HFFc6 (cell line): ENCODE measurements around the gene MYNN. TPM values are rescaled to one million over a fixed set of nuclear protein-coding genes. Genes with fewer than 3 reads are reported as not detected.

Source experiments
- DNase-seq: peaks from one replicate; pipeline ENCODE4 v3.0.0-alpha.2; 2018
- H3K27ac Mint-ChIP-seq: 2 replicates; pipeline ENCODE4 v1.8.0; 2020; ENCODE audit warnings: mild to moderate bottlenecking, mixed read lengths
- H3K27me3 Mint-ChIP-seq: 2 replicates; pipeline ENCODE4 v1.8.0; 2021; ENCODE audit warnings: mild to moderate bottlenecking, moderate library complexity, mixed read lengths; ENCODE audit not compliant: insufficient read depth
- H3K36me3 Mint-ChIP-seq: 2 replicates; pipeline ENCODE4 v1.8.0; 2021; ENCODE audit warnings: low read depth, mixed read lengths
- H3K4me1 Mint-ChIP-seq: 2 replicates; pipeline ENCODE4 v1.8.0; 2020; ENCODE audit warnings: low read depth, mixed read lengths
- H3K4me3 Mint-ChIP-seq: 2 replicates; pipeline ENCODE4 v1.8.0; 2020; ENCODE audit warnings: mild to moderate bottlenecking, moderate library complexity, mixed read lengths
- H3K9me3 Mint-ChIP-seq: 2 replicates; pipeline ENCODE4 v1.8.0; 2020; ENCODE audit warnings: mild to moderate bottlenecking, mixed read lengths
- total RNA-seq, 6 experiments: library from RNA; stranded (reverse); fragmentation: NEBNext Ultra II Directional; extraction: Animal tissue kit (Norgen Biotek cat#: 25700); gene quantifications; 2 replicates in 1 of 6; 3 replicates in 5 of 6; pipeline ENCODE4 v1.2.3, GENCODE V29; 2021
- TF ChIP-seq, protein P1 (sequence below): fragments of 200-600 bp; sonication (generic); IDR thresholded peaks from 2 replicates; pipeline ENCODE4 v1.5.0; 2021; ENCODE audit warnings: antibody characterized with exemption, mild to moderate bottlenecking

Gene MYNN
- total RNA-seq, 6 experiments from 2014 or later: 10.9 to 13.8 (median 11.7) TPM

DNA sequence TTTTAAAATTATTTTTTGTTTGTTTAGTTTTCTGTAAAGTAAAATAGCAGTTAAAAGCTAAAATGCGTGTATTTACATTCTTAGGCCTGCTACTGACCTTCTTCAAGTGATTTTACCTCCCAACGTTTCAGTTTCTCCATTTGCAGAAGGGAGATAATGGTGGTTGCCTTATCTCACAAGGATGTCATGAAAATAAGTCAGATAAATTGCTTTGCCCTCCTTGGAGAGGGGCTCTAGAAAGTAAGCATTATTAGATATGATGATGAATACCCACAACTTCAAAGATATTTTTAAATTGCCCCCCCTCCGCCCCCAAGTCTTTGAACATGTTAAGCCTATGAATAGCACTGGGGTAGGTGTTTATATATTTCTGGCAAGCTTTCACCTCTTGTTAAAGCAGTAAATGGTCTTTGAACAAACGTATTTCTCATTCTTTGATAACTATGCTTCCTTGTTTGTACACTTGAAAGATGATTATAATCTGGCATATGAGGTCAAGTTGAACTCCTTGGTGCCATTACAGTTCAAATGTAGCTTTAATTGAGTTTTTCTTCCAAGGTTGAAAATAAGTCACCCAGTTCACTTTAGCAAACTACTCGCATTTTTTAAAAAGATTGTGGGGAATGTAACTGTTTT, 14.7 kb upstream of the MYNN start:
- Mint-ChIP-seq H3K9me3 (peaks cover 9% of the 10 kb centered on the region), H3K27ac (no peak overlapping the region), H3K4me1 (peaks cover 32% of the 10 kb centered on the region), H3K36me3 (peaks cover 12% of the 10 kb centered on the region; the same call in 1 of the 2 replicates), H3K27me3 (no peaks in the 10 kb centered on the region; the same call in 1 of the 2 replicates), H3K4me3 (no peak overlapping the region)
- TF ChIP-seq, protein P1, sequence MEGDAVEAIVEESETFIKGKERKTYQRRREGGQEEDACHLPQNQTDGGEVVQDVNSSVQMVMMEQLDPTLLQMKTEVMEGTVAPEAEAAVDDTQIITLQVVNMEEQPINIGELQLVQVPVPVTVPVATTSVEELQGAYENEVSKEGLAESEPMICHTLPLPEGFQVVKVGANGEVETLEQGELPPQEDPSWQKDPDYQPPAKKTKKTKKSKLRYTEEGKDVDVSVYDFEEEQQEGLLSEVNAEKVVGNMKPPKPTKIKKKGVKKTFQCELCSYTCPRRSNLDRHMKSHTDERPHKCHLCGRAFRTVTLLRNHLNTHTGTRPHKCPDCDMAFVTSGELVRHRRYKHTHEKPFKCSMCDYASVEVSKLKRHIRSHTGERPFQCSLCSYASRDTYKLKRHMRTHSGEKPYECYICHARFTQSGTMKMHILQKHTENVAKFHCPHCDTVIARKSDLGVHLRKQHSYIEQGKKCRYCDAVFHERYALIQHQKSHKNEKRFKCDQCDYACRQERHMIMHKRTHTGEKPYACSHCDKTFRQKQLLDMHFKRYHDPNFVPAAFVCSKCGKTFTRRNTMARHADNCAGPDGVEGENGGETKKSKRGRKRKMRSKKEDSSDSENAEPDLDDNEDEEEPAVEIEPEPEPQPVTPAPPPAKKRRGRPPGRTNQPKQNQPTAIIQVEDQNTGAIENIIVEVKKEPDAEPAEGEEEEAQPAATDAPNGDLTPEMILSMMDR: no peak
- no peak for DNase-seq

DNA sequence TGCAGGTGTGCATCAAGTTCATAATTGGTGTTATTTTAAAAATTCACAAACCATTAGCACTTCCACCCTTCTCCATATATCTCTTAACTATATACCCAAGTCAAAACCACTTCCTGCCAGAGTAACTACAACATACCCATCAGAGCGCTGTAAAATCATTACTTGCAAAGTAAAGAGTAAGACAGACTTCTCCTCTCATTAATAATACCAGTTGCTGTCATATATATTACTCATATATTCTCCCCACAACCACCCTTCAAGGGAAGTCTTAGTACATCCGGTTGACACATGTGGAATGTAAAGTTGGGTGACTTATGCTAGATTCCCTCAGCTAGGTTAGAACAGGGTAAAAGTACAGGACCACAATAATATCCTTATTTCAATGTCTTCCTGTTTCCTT, 13.9 kb upstream of the MYNN start:
- TF ChIP-seq, protein P1: no peak
- Mint-ChIP-seq H3K4me3 (no peak overlapping the region), H3K4me1 (peaks cover 38% of the 10 kb centered on the region), H3K9me3 (peaks cover 9% of the 10 kb centered on the region), H3K27ac (peak overlapping the region; percentile 55; the same call in 1 of the 2 replicates), H3K27me3 (no peaks in the 10 kb centered on the region; the same call in 1 of the 2 replicates), H3K36me3 (peaks cover 12% of the 10 kb centered on the region; the same call in 1 of the 2 replicates)
- peak; percentile 37 for DNase-seq

DNA sequence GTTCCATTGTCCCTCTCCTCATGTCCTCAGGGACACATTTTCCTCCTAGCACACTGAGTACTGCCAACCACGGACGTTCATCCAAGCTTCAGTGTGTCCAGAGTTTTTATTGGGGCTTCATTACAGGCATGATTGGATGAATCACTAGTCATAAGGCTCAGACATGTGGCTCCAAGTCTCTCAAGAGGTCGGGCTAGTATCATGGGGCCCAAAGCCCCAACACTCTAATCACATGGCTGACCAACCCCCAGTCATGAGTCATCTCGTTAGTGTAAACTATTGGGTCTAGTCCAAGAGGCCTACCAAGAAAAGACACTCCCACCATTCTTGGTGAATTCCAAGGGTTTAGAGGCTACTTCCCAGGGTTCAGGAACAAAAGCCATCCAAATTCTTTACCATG, 12.7 kb upstream of the MYNN start:
- no peaks in the 10 kb centered on the region; the same call in 1 of the 2 replicates for H3K27me3 Mint-ChIP-seq
- no peak overlapping the region for H3K4me3 Mint-ChIP-seq
- TF ChIP-seq, protein P1: no peak
- H3K9me3 Mint-ChIP-seq: peaks cover 14% of the 10 kb centered on the region
- H3K36me3 Mint-ChIP-seq: peaks cover 17% of the 10 kb centered on the region
- peaks cover 46% of the 10 kb centered on the region for H3K4me1 Mint-ChIP-seq
- peak; percentile 57 for DNase-seq
- peak overlapping the region; percentile 55 for H3K27ac Mint-ChIP-seq

- Mint-ChIP-seq H3K27ac (peak overlapping the region; percentile 87), H3K4me3 (peak overlapping the region; percentile 96), H3K27me3 (no peaks in the 10 kb centered on the region; the same call in 1 of the 2 replicates), H3K4me1 (peaks cover 40% of the 10 kb centered on the region), H3K36me3 (peaks cover 21% of the 10 kb centered on the region), H3K9me3 (peaks cover 18% of the 10 kb centered on the region)
- DNase-seq: peak; percentile 42
- TF ChIP-seq, protein P1: no peak; the same call in 1 of the 2 replicates
Observed at GRCh38 chr3:169764312-169764881, 8.8 kb upstream of the MYNN start.

GRCh38 chr3:169764882-169765612, 8.1 kb upstream of the MYNN start, which contains the start of gene TERC:
TERC (minus strand) TSS chr3:169765060.
- Mint-ChIP-seq H3K27ac (peak within 1 kb of the TSS; percentile 87), H3K4me1 (peaks cover 40% of the 10 kb centered on the region), H3K27me3 (no peaks in the 10 kb centered on the region; the same call in 1 of the 2 replicates), H3K4me3 (peak within 1 kb of the TSS; percentile 96), H3K36me3 (peaks cover 15% of the 10 kb centered on the region), H3K9me3 (peaks cover 18% of the 10 kb centered on the region)
- TF ChIP-seq, protein P1: no peak
- peak; percentile 90 for DNase-seq
